ENCODE results near the gene SUPT20H. TPM values are rescaled to one million over a fixed set of nuclear protein-coding genes. Genes with fewer than 3 reads are reported as not detected.
A peak's percentile ranks its signal among the peaks of the same experiment; 100 is the strongest.

Gene SUPT20H
- total and polyA plus RNA-seq, 2 donors (not counting 3 experiments of a cell fraction or from before 2014, with no cell fraction given), result 47.2 to 70.7 TPM

GRCh38 chr13:37072024-37072423 is 12.5 kb upstream of the SUPT20H start:
- H3K4me2 ChIP-seq (ENCODE audit: insufficient read depth, low read length), result no peak overlapping the region
- H3K4me1 ChIP-seq (ENCODE audit: control insufficient read depth, extremely low read depth, insufficient read depth, low read length), result no peaks in the 10 kb centered on the region
- DNase-seq (ENCODE audit: low read depth, low spot score) (no peak), FAIRE-seq (no peak)
- POLR2A ChIA-PET, result no interaction called here
- H2AFZ ChIP-seq (ENCODE audit: low read depth, low read length), result peak overlapping the region; percentile 34
- intact Hi-C loops (cut with micrococcal nuclease) (no loop called here), dilution Hi-C loops (cut with MboI; ENCODE audit: extremely low pct_ligation_motif_present, low sequenced_read_pairs) (no loop called here)
- TF ChIP-seq CTCF (IDR thresholded peaks at IDR 0.05; ENCODE audit: extremely low read depth in 1 of 2, insufficient read depth in 1 of 2, low read depth in 1 of 2, low read length in 2 of 2) (no peak), POLR2AphosphoS5 (IDR thresholded peaks at IDR 0.05; ENCODE audit: insufficient read depth, low read depth, low read length) (no peak), FOS (IDR thresholded peaks at IDR 0.05; ENCODE audit: borderline replicate concordance, insufficient read depth, low read length) (no peak), JUN (IDR thresholded peaks at IDR 0.05; ENCODE audit: borderline replicate concordance, insufficient read depth, insufficient read length, low read depth) (no peak), EZH2 (IDR thresholded peaks at IDR 0.05; ENCODE audit: borderline replicate concordance, low read depth, low read length, severe bottlenecking) (no peak), POLR2A (IDR thresholded peaks at IDR 0.05; ENCODE audit: low read depth, low read length) (no peak), MYC (IDR thresholded peaks at IDR 0.05; ENCODE audit: low read depth, low read length) (no peak), GATA2 (IDR thresholded peaks at IDR 0.05; ENCODE audit: insufficient read depth, insufficient read length, low read depth, low read length) (no peak)
- TF ChIP-seq, protein P1, sequence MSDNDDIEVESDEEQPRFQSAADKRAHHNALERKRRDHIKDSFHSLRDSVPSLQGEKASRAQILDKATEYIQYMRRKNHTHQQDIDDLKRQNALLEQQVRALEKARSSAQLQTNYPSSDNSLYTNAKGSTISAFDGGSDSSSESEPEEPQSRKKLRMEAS (IDR thresholded peaks at IDR 0.05; ENCODE audit: insufficient read depth, insufficient read length), result no peak
- H3K4me3 ChIP-seq (replicated peaks in 1 of 3; ENCODE audit: insufficient read depth in 1 of 3, low read depth in 1 of 3, low read length in 3 of 3), result no peak overlapping the region
- H3K9me3 ChIP-seq (replicated peaks; ENCODE audit: control insufficient read depth, insufficient read depth, low read length), result no peaks in the 10 kb centered on the region
- H3K27ac ChIP-seq (ENCODE audit: insufficient read depth, low read depth, low read length), result no peak overlapping the region
- no peaks in the 10 kb centered on the region for H3K36me3 ChIP-seq (ENCODE audit: control insufficient read depth in 2 of 2, extremely low read depth in 1 of 2, insufficient read depth in 2 of 2, low read length in 2 of 2)
- H3K27me3 ChIP-seq (ENCODE audit: control insufficient read depth in 2 of 2, insufficient read depth in 2 of 2, low read length in 2 of 2), result no peaks in the 10 kb centered on the region
- no peaks in the 10 kb centered on the region for H3K79me2 ChIP-seq (ENCODE audit: control insufficient read depth, insufficient read depth, low read length)
- H3K9me1 ChIP-seq (replicated peaks; ENCODE audit: control insufficient read depth, extremely low read depth, insufficient read depth, low read length), result no peaks in the 10 kb centered on the region
- H3K9ac ChIP-seq (replicated peaks; ENCODE audit: extremely low read depth, insufficient read depth, low read length), result no peak overlapping the region
- CTCF ChIA-PET, result no interaction called here
- H4K20me1 ChIP-seq (replicated peaks; ENCODE audit: control insufficient read depth, extremely low read depth, insufficient read depth, low read length), result no peaks in the 10 kb centered on the region
- BruUV-seq (replicated peaks), result no TSS peak
